ENCODE measurements around the gene MMP23B.
"Not testable (repeated sequence)": the region's sequence is repeated elsewhere in the genome, so short reads cannot be mapped to it uniquely, and the experiment has no call there.

Gene MMP23B

DNA sequence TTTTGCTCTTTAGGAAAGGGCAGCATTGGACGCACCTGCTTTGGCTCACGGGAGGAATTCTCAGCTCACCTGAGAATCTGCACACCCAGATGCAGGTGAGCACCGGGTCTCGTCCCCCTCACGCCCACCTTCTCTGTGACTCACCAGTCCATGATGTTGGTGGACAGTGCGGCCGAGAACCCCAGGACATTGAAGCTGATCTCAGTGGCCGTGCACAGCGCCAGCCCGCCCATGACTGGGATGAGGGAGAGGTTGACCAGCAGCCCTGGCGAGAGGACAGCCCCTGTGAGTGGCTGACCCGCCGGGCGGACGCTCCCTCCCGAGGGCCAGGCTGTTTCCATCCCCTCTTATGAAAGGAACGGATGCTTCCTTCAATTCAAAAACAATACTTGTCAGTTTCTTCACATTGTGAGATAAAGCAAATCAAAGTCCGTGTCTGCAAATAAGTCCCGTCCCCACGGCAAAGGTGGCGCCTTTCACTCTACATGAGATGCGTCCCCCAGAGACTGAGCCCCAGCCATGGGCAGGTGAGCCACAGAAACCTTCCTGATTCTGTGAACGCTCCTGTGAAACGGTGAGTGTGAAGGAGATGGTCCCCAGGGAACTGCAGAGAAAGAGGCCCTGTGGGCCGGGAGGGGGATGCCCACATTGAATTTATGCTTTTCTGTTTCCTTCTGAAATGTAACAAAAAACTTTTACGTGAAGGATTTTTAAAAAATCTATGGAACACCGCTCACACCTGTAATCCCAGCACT lies 39.6 kb downstream of the MMP23B start:
- no peak for FAIRE-seq

DNA sequence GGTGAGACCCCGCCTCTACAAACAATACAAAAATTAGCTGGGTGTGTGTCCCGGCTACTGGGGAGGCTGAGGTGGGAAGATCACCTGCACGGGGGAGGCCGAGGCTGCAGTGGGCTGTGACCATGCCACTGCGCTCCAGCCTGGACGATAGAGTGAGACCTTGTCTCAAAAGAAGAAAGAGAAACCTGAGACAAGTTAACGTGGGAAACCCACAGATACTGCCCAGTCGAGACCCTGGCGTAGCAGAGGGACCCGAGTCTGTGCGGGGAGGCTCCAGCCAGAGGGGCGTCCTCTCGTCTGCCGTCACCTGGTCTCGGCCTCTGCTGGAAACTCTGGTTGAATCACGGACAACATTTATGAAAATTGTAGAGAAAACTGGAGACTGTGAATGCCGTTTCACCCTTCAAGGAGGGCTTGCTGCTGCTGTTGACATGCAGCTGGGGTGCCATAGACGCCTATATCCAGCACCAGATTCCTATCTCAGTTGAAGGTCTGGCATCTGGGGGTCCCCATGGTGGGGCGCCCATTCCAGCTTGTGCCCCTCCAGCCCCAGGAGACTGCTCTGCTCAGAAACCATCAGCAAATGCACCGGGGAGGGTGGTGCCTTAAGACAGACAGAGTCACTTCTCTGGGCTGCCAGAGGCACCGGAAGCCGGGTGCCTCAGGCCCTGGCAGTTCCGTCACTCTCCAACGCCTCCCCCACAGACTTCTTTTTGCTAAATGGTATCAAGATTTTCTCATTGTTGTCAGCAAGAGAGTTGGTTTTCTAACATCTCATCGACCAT lies 40.4 kb downstream of the MMP23B start:
- FAIRE-seq: no peak

DNA sequence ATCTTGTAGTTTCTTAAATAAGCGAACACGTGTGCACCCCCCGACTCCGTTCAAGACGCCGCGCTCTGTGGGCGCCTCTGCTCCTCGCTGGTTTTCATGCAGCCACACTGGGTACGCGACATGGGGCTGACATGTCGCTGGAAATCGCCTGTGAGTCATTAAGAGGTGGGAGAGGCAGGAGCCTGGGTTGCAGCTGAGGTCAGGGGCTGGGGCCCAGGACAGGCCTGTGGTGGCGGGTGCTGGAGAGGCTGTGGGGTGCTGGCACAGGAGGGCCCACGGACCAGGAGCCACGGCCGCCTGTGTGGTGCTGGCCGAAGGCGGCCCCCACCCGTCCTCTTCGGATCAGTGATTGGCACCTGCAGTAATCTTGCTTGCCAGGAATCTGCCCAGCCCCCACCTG lies 42.8 kb downstream of the MMP23B start:
- FAIRE-seq: not testable (repeated sequence)

DNA sequence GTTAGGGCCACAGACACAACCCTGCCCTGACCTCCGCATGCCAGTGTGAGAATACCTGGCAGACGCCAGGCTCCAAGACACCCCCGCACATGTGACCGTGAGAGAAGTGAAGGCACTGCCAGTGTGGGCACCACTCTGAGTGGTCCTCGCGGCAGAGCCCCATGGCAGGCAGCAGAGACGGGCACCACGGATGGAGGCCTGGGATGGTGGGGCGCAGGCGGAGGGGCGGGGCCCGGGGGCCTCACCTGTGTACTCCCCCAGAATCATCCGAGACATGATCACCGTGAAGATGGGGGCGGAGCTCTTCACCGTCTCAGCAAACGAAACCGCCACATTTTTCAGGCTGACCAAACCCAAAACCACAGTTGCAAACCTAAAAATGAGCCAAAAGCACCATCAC lies 43.2 kb downstream of the MMP23B start:
- not testable (repeated sequence) for FAIRE-seq

DNA sequence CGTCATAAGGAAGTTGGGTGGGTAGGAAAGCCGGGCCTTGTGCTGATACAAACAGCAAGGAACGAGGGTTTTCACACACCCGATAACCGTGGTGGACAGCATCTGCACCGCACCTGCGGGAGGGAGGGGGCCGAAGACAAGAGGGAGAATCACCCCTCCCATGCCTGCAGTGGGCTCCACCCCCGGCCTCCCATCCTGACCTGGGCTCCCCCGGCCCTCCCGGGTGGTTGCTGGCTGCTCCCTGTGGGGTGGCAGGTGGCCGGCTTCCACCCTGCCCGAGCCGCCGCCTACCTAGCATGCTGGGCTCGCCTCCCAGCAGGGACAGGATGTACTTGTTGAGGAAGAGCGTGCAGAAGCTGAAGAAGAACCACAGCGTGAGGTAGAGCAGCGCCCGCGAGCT lies 44.1 kb downstream of the MMP23B start:
- not testable (repeated sequence) for FAIRE-seq

DNA sequence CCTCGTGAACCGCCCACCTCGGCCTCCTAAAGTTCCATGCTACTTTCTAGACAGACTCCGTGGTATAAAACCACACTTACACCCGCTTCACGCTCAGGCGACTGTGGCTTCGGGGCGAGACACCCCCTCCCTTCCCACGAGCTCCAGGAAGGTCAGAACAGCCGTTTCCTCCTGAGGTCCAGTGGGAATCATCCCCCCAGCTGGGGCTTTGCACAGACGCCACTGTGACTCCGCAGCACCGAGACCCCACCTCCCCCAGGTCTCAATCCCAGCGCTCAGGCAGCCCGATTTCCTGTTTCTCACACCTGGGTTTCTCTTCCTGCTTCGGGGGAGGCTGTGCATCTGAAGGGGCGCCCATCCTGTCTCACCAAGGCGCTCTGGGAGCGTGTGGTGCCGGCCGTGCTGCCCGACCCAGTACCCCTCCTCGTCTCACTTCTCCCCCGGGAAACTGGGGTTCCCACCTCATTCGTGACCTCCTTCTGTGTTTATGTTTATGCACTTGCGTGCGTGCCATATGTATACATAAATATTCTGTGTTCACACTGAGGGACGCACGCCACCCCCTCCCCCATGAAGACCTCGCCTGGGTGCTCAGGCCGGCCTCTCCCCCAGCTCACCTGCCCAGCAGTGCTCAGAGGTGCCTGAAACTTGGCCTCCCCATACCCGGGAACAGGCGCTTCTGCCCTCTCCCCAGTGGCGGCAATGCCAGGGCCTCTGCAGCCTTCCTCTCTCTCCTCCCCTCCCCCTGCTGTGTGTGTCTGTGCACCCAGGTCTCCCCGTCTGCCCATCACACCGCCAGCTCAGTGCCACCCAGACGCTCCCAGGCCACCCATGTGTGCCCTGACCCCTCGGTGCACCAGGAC lies 46.0 kb downstream of the MMP23B start:
- FAIRE-seq: no peak

DNA sequence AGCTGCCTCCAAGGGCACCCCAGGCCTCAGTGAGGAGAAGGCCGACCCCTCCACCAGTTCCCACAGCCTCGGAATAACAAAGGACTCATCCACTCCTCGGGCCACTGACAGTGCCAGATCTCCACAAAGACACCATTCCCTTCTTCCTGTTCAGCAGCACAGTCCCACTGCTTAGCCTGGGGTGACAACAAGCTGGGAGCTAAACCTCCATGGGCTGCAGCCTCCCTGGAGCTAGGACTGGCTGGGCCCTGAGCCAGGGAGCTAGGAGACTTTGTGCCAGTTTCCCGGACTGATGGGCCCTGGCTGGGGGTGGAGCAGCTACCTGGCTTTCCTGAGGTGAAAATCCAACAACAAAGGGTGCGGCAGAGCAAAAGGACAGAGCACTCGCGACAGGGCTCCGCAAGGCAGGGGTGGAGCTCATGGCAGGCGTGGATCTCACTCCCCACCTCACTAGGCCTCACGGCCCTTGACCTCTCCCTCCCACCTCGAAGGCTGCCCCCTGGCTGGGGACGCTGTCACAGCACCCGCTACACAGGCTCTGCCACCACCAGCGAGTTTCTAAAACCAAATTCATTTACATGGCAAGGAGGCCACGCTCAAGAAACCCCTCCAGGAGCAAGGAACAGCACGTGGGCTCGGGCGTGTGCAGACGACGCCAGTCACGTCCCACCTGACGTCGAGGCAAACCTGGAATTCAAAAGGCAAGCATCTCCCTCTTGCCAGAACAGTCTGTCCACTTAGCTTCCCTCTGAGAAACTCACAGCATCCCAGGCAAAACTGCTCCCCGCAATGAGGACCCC lies 46.8 kb downstream of the MMP23B start:
- FAIRE-seq: no peak

DNA sequence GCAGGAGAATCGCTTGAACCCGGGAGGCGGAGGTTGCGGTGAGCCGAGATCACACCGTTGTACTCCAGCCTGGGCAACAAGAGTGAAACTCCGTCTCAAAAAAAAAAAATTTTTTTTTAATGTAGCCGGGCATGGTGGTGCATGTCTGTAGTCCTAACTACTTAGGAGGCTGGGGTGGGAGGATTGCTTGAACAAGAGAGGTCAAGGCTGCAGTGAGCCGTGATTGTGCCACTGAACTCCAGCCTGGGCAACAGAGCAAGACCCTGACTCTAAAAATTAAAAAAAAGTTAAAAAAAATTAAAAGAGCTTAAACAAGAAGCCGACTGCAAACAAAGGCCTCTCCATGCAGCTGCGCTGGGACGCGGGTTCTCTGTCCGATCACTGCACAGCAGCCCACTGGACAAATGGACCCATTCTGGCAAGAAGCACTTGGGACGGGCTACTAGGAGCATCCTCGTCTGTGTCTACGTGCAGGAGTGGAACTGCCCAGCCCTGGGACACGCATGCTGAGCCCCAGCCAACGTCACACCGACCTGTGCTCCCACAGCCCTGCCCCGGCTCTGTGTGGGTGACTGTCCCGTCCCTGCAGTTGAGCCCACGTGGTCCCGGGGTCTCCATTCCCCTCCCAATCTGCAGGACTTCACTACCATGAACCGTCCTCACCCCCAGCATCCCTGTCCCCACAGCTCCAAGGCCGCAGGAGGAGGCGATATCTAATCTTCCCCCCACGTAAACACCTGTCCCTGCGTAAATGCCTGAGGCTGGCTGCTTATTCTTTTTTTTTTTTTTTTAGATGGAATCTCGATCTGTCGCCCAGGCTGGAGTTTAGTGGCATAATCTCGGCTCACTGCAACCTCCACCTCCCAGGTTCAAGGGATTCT lies 48.3 kb downstream of the MMP23B start:
- no peak for FAIRE-seq

DNA sequence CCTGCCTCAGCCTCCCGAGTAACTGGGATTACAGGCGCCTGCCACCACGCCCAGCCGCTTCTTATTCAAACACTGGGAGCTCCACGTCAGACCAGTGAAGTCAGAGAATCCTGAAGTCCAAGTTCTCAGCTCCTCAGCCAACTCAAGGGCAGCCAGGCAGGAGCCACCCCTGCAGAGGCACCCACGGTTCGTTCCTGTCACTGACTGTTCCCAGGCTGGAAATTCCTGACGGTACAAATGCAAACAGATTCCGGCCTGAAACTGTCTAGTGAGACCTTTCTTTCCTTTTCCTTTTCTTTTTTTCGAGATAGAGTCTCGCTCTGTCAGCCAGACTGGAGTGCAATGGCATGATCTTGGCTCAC lies 48.9 kb downstream of the MMP23B start:
- FAIRE-seq: no peak

DNA sequence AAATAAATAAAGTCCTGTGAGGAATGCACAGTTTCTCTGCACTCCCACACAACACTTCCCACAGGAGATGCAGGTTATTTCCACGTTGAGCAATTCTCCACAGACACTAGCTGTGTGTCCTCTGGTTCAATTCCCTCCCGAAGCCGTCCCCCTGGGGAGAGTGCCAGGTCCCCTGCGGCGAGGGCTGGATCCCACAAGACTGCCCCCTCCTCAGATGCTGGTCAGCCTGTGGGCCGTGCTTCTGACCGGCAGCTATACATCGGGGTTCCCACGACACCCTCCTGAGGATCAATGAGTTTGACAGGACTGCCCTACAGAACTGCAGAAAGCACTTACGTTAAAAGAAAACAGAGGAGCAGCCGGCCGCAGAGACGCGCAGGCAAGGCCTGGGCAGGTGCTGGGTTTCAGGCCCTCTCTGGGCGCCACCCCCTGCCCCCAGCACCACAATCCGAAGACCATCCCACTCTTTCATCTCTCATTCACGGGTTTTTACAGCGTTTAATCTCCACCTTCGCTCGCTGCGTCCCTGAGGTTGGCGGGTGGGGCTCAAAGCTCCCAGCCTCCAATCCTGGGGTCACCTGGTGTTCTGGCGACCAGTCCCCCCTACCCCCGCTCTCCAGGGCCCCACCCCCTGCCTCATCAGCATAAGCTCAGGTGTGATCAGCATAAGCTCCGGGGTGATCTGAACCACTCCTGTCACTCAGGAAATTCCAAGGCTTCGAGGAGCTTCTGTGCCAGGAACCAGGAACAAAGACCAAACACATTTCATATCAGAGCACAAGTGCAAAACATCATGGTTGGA lies 51.3 kb downstream of the MMP23B start:
- FAIRE-seq: no peak

All from G401.6 (cell line).